CD8-positive, alpha-beta memory T cell (primary cell): ENCODE data around the gene FYN. TPM values are rescaled to one million over a fixed set of nuclear protein-coding genes. Genes with fewer than 3 reads are reported as not detected.
A peak's percentile ranks its signal among the peaks of the same experiment; 100 is the strongest.

Source experiments
- CTCF ChIA-PET: fragments of 350-600 bp; sonication (Branson Sonifier 250); formaldehyde crosslinking; loops from one replicate; lab custom pipeline; 2021; ENCODE audit warnings: antibody characterized with exemption; lab: Charles Lee
- POLR2A ChIA-PET: fragments of 350-600 bp; sonication (Branson Sonifier 250); formaldehyde crosslinking; loops from one replicate; lab custom pipeline; 2021; ENCODE audit warnings: antibody characterized with exemption; lab: Charles Lee
- DNase-seq, 5 donors: peaks; one replicate each; pipeline versions ENCODE4 v3.0.0 to v3.0.0-alpha.2; 2020 to 2022; ENCODE audit warnings: mixed read lengths in 1 of 5
- H3K27ac ChIP-seq: one replicate; pipeline ENCODE4 v1.7.0; 2013; ENCODE audit warnings: low read depth, mild to moderate bottlenecking, low read length, moderate library complexity
- H3K27me3 ChIP-seq: 2 replicates; pipeline ENCODE4 v1.7.0; 2013; ENCODE audit warnings: low read length, mild to moderate bottlenecking; ENCODE audit not compliant: insufficient read depth, poor library complexity, severe bottlenecking
- H3K36me3 ChIP-seq: 2 replicates; pipeline ENCODE4 v1.7.0; 2013; ENCODE audit warnings: mild to moderate bottlenecking, low read length, moderate library complexity; ENCODE audit not compliant: insufficient read depth
- H3K4me1 ChIP-seq: 2 replicates; pipeline ENCODE4 v1.7.0; 2013; ENCODE audit warnings: mild to moderate bottlenecking, low read length, moderate library complexity; ENCODE audit not compliant: insufficient read depth
- H3K4me3 ChIP-seq: 2 replicates; pipeline ENCODE4 v1.7.0; 2013; ENCODE audit warnings: mild to moderate bottlenecking, low read length
- H3K9me3 ChIP-seq: 2 replicates; pipeline ENCODE4 v1.7.0; 2013; ENCODE audit warnings: mild to moderate bottlenecking, low read length
- H3K27ac Mint-ChIP-seq, 8 donors: one replicate each; pipeline ENCODE4 v1.8.0; 2020 to 2021; ENCODE audit warnings: mixed read lengths in 8 of 8, mild to moderate bottlenecking in 6 of 8, inconsistent platforms in 3 of 8, moderate library complexity in 3 of 8
- H3K27me3 Mint-ChIP-seq, 2 donors: one replicate each; pipeline ENCODE4 v1.8.0; 2020 to 2021; ENCODE audit warnings: mixed read lengths in 2 of 2, mild to moderate bottlenecking in 1 of 2, moderate library complexity in 1 of 2
- H3K36me3 Mint-ChIP-seq, 3 donors: one replicate each; pipeline ENCODE4 v1.8.0; 2020 to 2021; ENCODE audit warnings: mixed read lengths in 3 of 3, inconsistent platforms in 1 of 3, mild to moderate bottlenecking in 1 of 3
- H3K4me1 Mint-ChIP-seq, 3 donors: one replicate each; pipeline ENCODE4 v1.8.0; 2020 to 2021; ENCODE audit warnings: mixed read lengths in 3 of 3, inconsistent platforms in 1 of 3, mild to moderate bottlenecking in 1 of 3
- H3K4me3 Mint-ChIP-seq, 7 donors: one replicate each; pipeline ENCODE4 v1.8.0; 2020 to 2021; ENCODE audit warnings: mixed read lengths in 7 of 7, mild to moderate bottlenecking in 6 of 7, moderate library complexity in 4 of 7, inconsistent platforms in 2 of 7
- H3K9me3 Mint-ChIP-seq, 5 donors: one replicate each; pipeline ENCODE4 v1.8.0; 2020 to 2022; ENCODE audit warnings: mixed read lengths in 5 of 5, mild to moderate bottlenecking in 3 of 5, moderate library complexity in 2 of 5, inconsistent platforms in 1 of 5
- polyA plus RNA-seq: library from polyadenylated mRNA; unstranded; fragments of 300-500 nt; fragmentation: Illumina TruSeq; gene quantifications from one replicate; pipeline ENCODE4 v1.2.3, GENCODE V29; 2021
- total RNA-seq, 2 experiments: library from RNA; stranded (reverse); gene quantifications; one replicate each; pipeline ENCODE4 v1.2.3, GENCODE V29; 2021

FYN gene
- total and polyA plus RNA-seq, 3 experiments from 2014 or later = 481 to 611 (median 491) TPM

- Histone ChIP-seq H3K27ac (no peak overlapping the region), H3K9me3 (no peaks in the 10 kb centered on the region), H3K27me3 (no peaks in the 10 kb centered on the region), H3K4me1 (peaks cover 88% of the 10 kb centered on the region), H3K4me3 (no peak overlapping the region), H3K36me3 (no peaks in the 10 kb centered on the region)
- H3K27me3 Mint-ChIP-seq = no peaks in the 10 kb centered on the region
- no peaks in the 10 kb centered on the region for H3K9me3 Mint-ChIP-seq
- CTCF ChIA-PET = interaction anchor here (1.2 kb wide), 1 partner anchor 63 kb away, joined by 3 read pairs; no protein-coding TSS in a partner anchor
- H3K27ac Mint-ChIP-seq = peak overlapping the region in 7 of 8 donors; percentile 69 to 100 (median 87)
- H3K4me3 Mint-ChIP-seq = no peak overlapping the region
- H3K4me1 Mint-ChIP-seq = peaks cover 88 to 96% (median 96%) of the 10 kb centered on the region in 3 donors
- DNase-seq = no peak
- POLR2A ChIA-PET = no interaction called here
- H3K36me3 Mint-ChIP-seq = peaks cover 5 to 74% (median 12%) of the 10 kb centered on the region in 3 donors
These were observed 100.9 kb downstream of the FYN start for GRCh38 chr6:111772381-111772780.

GRCh38 chr6:111771629-111772028 lies 101.6 kb downstream of the FYN start:
- ChIA-PET POLR2A (no interaction called here), CTCF (interaction anchor here (1.2 to 2.6 kb wide), 4 partner anchors 8 to 63 kb away, joined by 3 to 9 read pairs (median 3); no protein-coding TSS in a partner anchor)
- Mint-ChIP-seq H3K4me3 (peak overlapping the region in 5 of 7 donors; percentile 2 to 45 (median 28)), H3K4me1 (peaks cover 90 to 96% (median 96%) of the 10 kb centered on the region in 3 donors), H3K9me3 (no peaks in the 10 kb centered on the region), H3K36me3 (peaks cover 5 to 73% (median 12%) of the 10 kb centered on the region in 3 donors), H3K27ac (peak overlapping the region; percentile 69 to 100 (median 88)), H3K27me3 (no peaks in the 10 kb centered on the region)
- H3K4me1 ChIP-seq = peaks cover 90% of the 10 kb centered on the region
- no peak overlapping the region for H3K27ac ChIP-seq
- H3K4me3 ChIP-seq = no peak overlapping the region
- no peaks in the 10 kb centered on the region for H3K36me3 ChIP-seq
- no peak for DNase-seq
- no peaks in the 10 kb centered on the region for H3K9me3 ChIP-seq
- H3K27me3 ChIP-seq = no peaks in the 10 kb centered on the region

- Mint-ChIP-seq H3K4me3 (peak overlapping the region in 6 of 7 donors; percentile 2 to 66 (median 32)), H3K27ac (peak overlapping the region; percentile 52 to 100 (median 88)), H3K4me1 (peaks cover 90 to 96% (median 96%) of the 10 kb centered on the region in 3 donors), H3K36me3 (peaks cover 5 to 73% (median 14%) of the 10 kb centered on the region in 3 donors), H3K27me3 (no peaks in the 10 kb centered on the region), H3K9me3 (no peaks in the 10 kb centered on the region)
- no peaks in the 10 kb centered on the region for H3K27me3 ChIP-seq
- ChIA-PET POLR2A (no interaction called here), CTCF (interaction anchor here (1.0 to 2.6 kb wide), 7 partner anchors 8 to 102 kb away, joined by 3 to 9 read pairs (median 3); partner anchors contain the start of gene FYN)
- H3K36me3 ChIP-seq = no peaks in the 10 kb centered on the region
- H3K4me1 ChIP-seq = peaks cover 90% of the 10 kb centered on the region
- DNase-seq = no peak
- no peak overlapping the region for H3K27ac ChIP-seq
- no peaks in the 10 kb centered on the region for H3K9me3 ChIP-seq
- no peak overlapping the region for H3K4me3 ChIP-seq
These were observed 102.2 kb downstream of the FYN start for GRCh38 chr6:111771094-111771432.

- ChIA-PET CTCF (interaction anchor here (0.7 to 2.6 kb wide), 12 partner anchors 9 to 225 kb away, joined by 3 to 9 read pairs (median 3); partner anchors contain the start of gene FYN), POLR2A (interaction anchor here (0.8 kb wide), 1 partner anchor 9 kb away, joined by 3 read pairs; no protein-coding TSS in a partner anchor)
- DNase-seq = no peak
- Mint-ChIP-seq H3K4me3 (peak overlapping the region in 6 of 7 donors; percentile 26 to 66 (median 50)), H3K9me3 (no peaks in the 10 kb centered on the region), H3K27ac (peak overlapping the region; percentile 69 to 100 (median 93)), H3K4me1 (peaks cover 90 to 96% (median 96%) of the 10 kb centered on the region in 3 donors), H3K27me3 (no peaks in the 10 kb centered on the region), H3K36me3 (peaks cover 5 to 73% (median 12%) of the 10 kb centered on the region in 3 donors)
- Histone ChIP-seq H3K36me3 (no peaks in the 10 kb centered on the region), H3K27ac (no peak overlapping the region), H3K27me3 (no peaks in the 10 kb centered on the region), H3K4me3 (no peak overlapping the region), H3K4me1 (peaks cover 90% of the 10 kb centered on the region), H3K9me3 (no peaks in the 10 kb centered on the region)
These were observed 102.8 kb downstream of the FYN start for GRCh38 chr6:111770263-111771093.

GRCh38 chr6:111769365-111770152 lies 103.7 kb downstream of the FYN start:
- Histone ChIP-seq H3K9me3 (no peaks in the 10 kb centered on the region), H3K27me3 (no peaks in the 10 kb centered on the region), H3K4me1 (peaks cover 90% of the 10 kb centered on the region), H3K36me3 (no peaks in the 10 kb centered on the region), H3K4me3 (no peak overlapping the region), H3K27ac (no peak overlapping the region)
- Mint-ChIP-seq H3K27me3 (no peaks in the 10 kb centered on the region), H3K4me3 (peak overlapping the region in 5 of 7 donors; percentile 21 to 83 (median 78)), H3K27ac (peak overlapping the region; percentile 95 to 100 (median 100)), H3K9me3 (no peaks in the 10 kb centered on the region), H3K4me1 (peaks cover 90 to 96% (median 96%) of the 10 kb centered on the region in 3 donors), H3K36me3 (peaks cover 5 to 71% (median 13%) of the 10 kb centered on the region in 3 donors)
- no peak for DNase-seq
- ChIA-PET POLR2A (no interaction called here), CTCF (interaction anchor here (0.6 to 2.6 kb wide), 11 partner anchors 7 to 226 kb away, joined by 3 to 9 read pairs (median 3); partner anchors contain the start of gene FYN)

GRCh38 chr6:111768431-111768770 lies 104.9 kb downstream of the FYN start:
- Histone ChIP-seq H3K36me3 (no peaks in the 10 kb centered on the region), H3K27ac (no peak overlapping the region), H3K4me1 (peaks cover 91% of the 10 kb centered on the region), H3K4me3 (no peak overlapping the region), H3K9me3 (no peaks in the 10 kb centered on the region), H3K27me3 (no peaks in the 10 kb centered on the region)
- Mint-ChIP-seq H3K4me3 (peak overlapping the region; percentile 15 to 83 (median 70)), H3K36me3 (peaks cover 5 to 71% (median 14%) of the 10 kb centered on the region in 3 donors), H3K4me1 (peaks cover 91 to 98% (median 96%) of the 10 kb centered on the region in 3 donors), H3K27me3 (no peaks in the 10 kb centered on the region), H3K27ac (peak overlapping the region; percentile 95 to 100 (median 100)), H3K9me3 (no peaks in the 10 kb centered on the region)
- no peak for DNase-seq
- ChIA-PET CTCF (interaction anchor here (1.1 to 2.0 kb wide), 4 partner anchors 8 to 261 kb away, joined by 3 to 5 read pairs (median 4); no protein-coding TSS in a partner anchor), POLR2A (interaction anchor here (1.5 kb wide), 1 partner anchor 9 kb away, joined by 6 read pairs; no protein-coding TSS in a partner anchor)

- Mint-ChIP-seq H3K4me1 (peaks cover 96 to 100% (median 100%) of the 10 kb centered on the region in 3 donors), H3K36me3 (peaks cover 5 to 72% (median 14%) of the 10 kb centered on the region in 3 donors), H3K9me3 (no peaks in the 10 kb centered on the region), H3K4me3 (peak overlapping the region; percentile 51 to 83 (median 78)), H3K27me3 (no peaks in the 10 kb centered on the region), H3K27ac (peak overlapping the region; percentile 95 to 100 (median 100))
- DNase-seq = peak in 4 of 5 donors; percentile 28 to 73 (median 64)
- Histone ChIP-seq H3K36me3 (no peaks in the 10 kb centered on the region), H3K27ac (no peak overlapping the region), H3K27me3 (no peaks in the 10 kb centered on the region), H3K4me1 (peaks cover 96% of the 10 kb centered on the region), H3K9me3 (no peaks in the 10 kb centered on the region), H3K4me3 (no peak overlapping the region)
- ChIA-PET CTCF (interaction anchor here (1.1 to 2.0 kb wide), 5 partner anchors 9 to 261 kb away, joined by 3 to 5 read pairs (median 4); no protein-coding TSS in a partner anchor), POLR2A (interaction anchor here (1.5 kb wide), 1 partner anchor 9 kb away, joined by 6 read pairs; no protein-coding TSS in a partner anchor)
These were observed 105.4 kb downstream of the FYN start for GRCh38 chr6:111767752-111768430.
